DOHH2 (cell line): ENCODE measurements around the gene KMT2C.

ENCODE experiments used
- H3F3A ChIP-seq: fragments of 200-600 bp; sonication (generic), shearing (Covaris generic); 2 replicates; pipeline ENCODE4 v1.6.0; 2016; ENCODE audit warnings: antibody characterized with exemption, mild to moderate bottlenecking; ENCODE audit not compliant: control insufficient read depth, insufficient read depth
- H3K27ac ChIP-seq: fragments of 200-600 bp; sonication (generic); 2 replicates; pipeline ENCODE4 v1.5.1; 2014; ENCODE audit warnings: low read depth, mild to moderate bottlenecking, low read length, moderate library complexity
- H3K27me3 ChIP-seq: fragments of 200-600 bp; sonication (generic); 2 replicates; pipeline ENCODE4 v1.6.1; 2014; ENCODE audit warnings: mild to moderate bottlenecking, low read length, mixed read lengths; ENCODE audit not compliant: control insufficient read depth
- H3K36me3 ChIP-seq: fragments of 200-600 bp; sonication (generic); 2 replicates; pipeline ENCODE4 v1.6.1; 2014; ENCODE audit warnings: mild to moderate bottlenecking, low read length, moderate library complexity, mixed read lengths; ENCODE audit not compliant: control insufficient read depth
- H3K4me1 ChIP-seq: fragments of 200-600 bp; sonication (generic); 2 replicates; pipeline ENCODE4 v1.6.1; 2014; ENCODE audit warnings: mild to moderate bottlenecking, low read length, mixed read lengths; ENCODE audit not compliant: control insufficient read depth
- H3K4me2 ChIP-seq: fragments of 200-600 bp; sonication (generic); 2 replicates; pipeline ENCODE4 v1.6.0; 2014; ENCODE audit warnings: mild to moderate bottlenecking, low read length, moderate library complexity
- H3K4me3 ChIP-seq: fragments of 200-600 bp; sonication (generic); 2 replicates; pipeline ENCODE4 v1.5.1; 2014; ENCODE audit warnings: mild to moderate bottlenecking, low read length, mixed read lengths
- H3K79me2 ChIP-seq: fragments of 200-600 bp; sonication (generic); 2 replicates; pipeline ENCODE4 v1.6.1; 2014; ENCODE audit warnings: mild to moderate bottlenecking, low read length, mixed read lengths; ENCODE audit not compliant: control insufficient read depth
- H3K9me2 ChIP-seq: fragments of 200-600 bp; sonication (generic); replicated peaks from 2 replicates; pipeline ENCODE4 v1.6.1; 2014; ENCODE audit warnings: mild to moderate bottlenecking, low read length, mixed read lengths; ENCODE audit not compliant: control insufficient read depth
- H3K9me3 ChIP-seq: fragments of 200-600 bp; sonication (generic); 2 replicates; pipeline ENCODE4 v1.6.1; 2014; ENCODE audit warnings: antibody characterized with exemption, low read length, mixed read lengths; ENCODE audit not compliant: control insufficient read depth, insufficient read depth
- H4K20me1 ChIP-seq: fragments of 200-600 bp; sonication (generic); 2 replicates; pipeline ENCODE4 v1.6.0; 2014; ENCODE audit warnings: low read depth, mild to moderate bottlenecking, antibody characterized with exemption, low read length, moderate library complexity; ENCODE audit not compliant: control insufficient read depth, insufficient read depth
- EZH2phosphoT487 ChIP-seq: fragments of 200-600 bp; sonication (generic); IDR thresholded peaks from 2 replicates; pipeline ENCODE4 v1.6.1; 2017; ENCODE audit warnings: borderline replicate concordance, mild to moderate bottlenecking, antibody characterized with exemption, low read length, moderate library complexity, mixed read lengths
- TF ChIP-seq, protein P1 (sequence below): fragments of 200-600 bp; sonication (generic); IDR thresholded peaks from one replicate; pipeline ENCODE4 v1.5.1; 2014; ENCODE audit warnings: antibody characterized with exemption, mild to moderate bottlenecking, low read depth, low read length; ENCODE audit not compliant: poor library complexity, severe bottlenecking

KMT2C gene

DNA sequence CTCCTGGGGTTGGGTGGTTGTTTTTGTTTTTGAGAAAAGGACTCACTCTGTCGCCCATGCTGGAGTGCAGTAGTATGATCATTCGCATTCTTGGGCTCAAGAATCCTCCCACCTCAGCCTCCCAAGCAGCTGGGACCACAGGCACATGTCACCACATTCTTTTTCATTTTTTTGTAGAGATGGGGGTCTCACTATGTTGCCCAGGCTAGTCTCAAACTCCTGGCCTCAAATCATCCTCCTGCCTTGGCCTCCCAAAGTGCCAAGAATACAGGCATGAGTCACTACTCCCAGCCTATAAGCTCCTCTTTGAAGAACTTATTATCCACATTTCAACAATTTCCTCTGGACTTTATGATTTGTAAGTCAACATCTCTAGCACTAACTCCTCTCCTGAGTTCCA is 102.7 kb downstream of the KMT2C start:
- Histone ChIP-seq H3K4me3 (no peak overlapping the region), H4K20me1 (peaks cover 28% of the 10 kb centered on the region; the same call in 1 of the 2 replicates), H3K36me3 (peaks cover 25% of the 10 kb centered on the region), H3K4me2 (peak overlapping the region; percentile 17; the same call in 1 of the 2 replicates), H3K27ac (no peak overlapping the region), H3K27me3 (no peaks in the 10 kb centered on the region), H3K79me2 (peaks cover 82% of the 10 kb centered on the region), H3K9me3 (no peaks in the 10 kb centered on the region), H3K4me1 (peaks cover 47% of the 10 kb centered on the region), H3F3A (peaks cover 4% of the 10 kb centered on the region), H3K9me2 (no peaks in the 10 kb centered on the region)
- TF ChIP-seq, protein P1, sequence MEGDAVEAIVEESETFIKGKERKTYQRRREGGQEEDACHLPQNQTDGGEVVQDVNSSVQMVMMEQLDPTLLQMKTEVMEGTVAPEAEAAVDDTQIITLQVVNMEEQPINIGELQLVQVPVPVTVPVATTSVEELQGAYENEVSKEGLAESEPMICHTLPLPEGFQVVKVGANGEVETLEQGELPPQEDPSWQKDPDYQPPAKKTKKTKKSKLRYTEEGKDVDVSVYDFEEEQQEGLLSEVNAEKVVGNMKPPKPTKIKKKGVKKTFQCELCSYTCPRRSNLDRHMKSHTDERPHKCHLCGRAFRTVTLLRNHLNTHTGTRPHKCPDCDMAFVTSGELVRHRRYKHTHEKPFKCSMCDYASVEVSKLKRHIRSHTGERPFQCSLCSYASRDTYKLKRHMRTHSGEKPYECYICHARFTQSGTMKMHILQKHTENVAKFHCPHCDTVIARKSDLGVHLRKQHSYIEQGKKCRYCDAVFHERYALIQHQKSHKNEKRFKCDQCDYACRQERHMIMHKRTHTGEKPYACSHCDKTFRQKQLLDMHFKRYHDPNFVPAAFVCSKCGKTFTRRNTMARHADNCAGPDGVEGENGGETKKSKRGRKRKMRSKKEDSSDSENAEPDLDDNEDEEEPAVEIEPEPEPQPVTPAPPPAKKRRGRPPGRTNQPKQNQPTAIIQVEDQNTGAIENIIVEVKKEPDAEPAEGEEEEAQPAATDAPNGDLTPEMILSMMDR: no peak
- no peak for TF ChIP-seq EZH2phosphoT487

- no peaks in the 10 kb centered on the region for H3K9me3 ChIP-seq
- no peak overlapping the region for H3K4me3 ChIP-seq
- TF ChIP-seq, protein P1: no peak
- TF ChIP-seq EZH2phosphoT487: no peak
- no peak overlapping the region for H3K27ac ChIP-seq
- H3K27me3 ChIP-seq: no peaks in the 10 kb centered on the region
- H3K36me3 ChIP-seq: peaks cover 38% of the 10 kb centered on the region
- peaks cover 7% of the 10 kb centered on the region for H3F3A ChIP-seq
- H3K79me2 ChIP-seq: peaks cover 69% of the 10 kb centered on the region
- no peak overlapping the region for H3K4me2 ChIP-seq
- H3K9me2 ChIP-seq: no peaks in the 10 kb centered on the region
- H4K20me1 ChIP-seq: peaks cover 28% of the 10 kb centered on the region; the same call in 1 of the 2 replicates
- peaks cover 29% of the 10 kb centered on the region for H3K4me1 ChIP-seq
Observed at GRCh38 chr7:152330827-152331226, 105.0 kb downstream of the KMT2C start.

GRCh38 chr7:152329469-152329868 is 106.3 kb downstream of the KMT2C start:
- Histone ChIP-seq H4K20me1 (peaks cover 20% of the 10 kb centered on the region; the same call in 1 of the 2 replicates), H3K79me2 (peaks cover 56% of the 10 kb centered on the region)

More at GRCh38 chr7:152329469-152329868, 106.3 kb downstream of the KMT2C start:
- H3K36me3 ChIP-seq: peaks cover 42% of the 10 kb centered on the region
- H3K27me3 ChIP-seq: no peaks in the 10 kb centered on the region
- no peaks in the 10 kb centered on the region for H3K9me2 ChIP-seq
- no peaks in the 10 kb centered on the region for H3K9me3 ChIP-seq
- peaks cover 10% of the 10 kb centered on the region for H3F3A ChIP-seq
- H3K4me3 ChIP-seq: no peak overlapping the region
- H3K4me2 ChIP-seq: no peak overlapping the region
- TF ChIP-seq, protein P1: no peak
- no peak for TF ChIP-seq EZH2phosphoT487
- H3K4me1 ChIP-seq: peaks cover 18% of the 10 kb centered on the region
- H3K27ac ChIP-seq: no peak overlapping the region
